HG02938 (cell line): ENCODE data around the gene THOP1.
A peak's percentile ranks its signal among the peaks of the same experiment; 100 is the strongest.
"Not testable (repeated sequence)": the region's sequence is repeated elsewhere in the genome, so short reads cannot be mapped to it uniquely, and the experiment has no call there.

Experiments
- ATAC-seq: cut with Tn5 transposase; IDR thresholded peaks from one replicate; pipeline ENCODE4 v1.9.1; 2021; ENCODE audit warnings: mild to moderate bottlenecking, moderate library complexity; ENCODE audit not compliant: unreplicated experiment

THOP1 gene

DNA sequence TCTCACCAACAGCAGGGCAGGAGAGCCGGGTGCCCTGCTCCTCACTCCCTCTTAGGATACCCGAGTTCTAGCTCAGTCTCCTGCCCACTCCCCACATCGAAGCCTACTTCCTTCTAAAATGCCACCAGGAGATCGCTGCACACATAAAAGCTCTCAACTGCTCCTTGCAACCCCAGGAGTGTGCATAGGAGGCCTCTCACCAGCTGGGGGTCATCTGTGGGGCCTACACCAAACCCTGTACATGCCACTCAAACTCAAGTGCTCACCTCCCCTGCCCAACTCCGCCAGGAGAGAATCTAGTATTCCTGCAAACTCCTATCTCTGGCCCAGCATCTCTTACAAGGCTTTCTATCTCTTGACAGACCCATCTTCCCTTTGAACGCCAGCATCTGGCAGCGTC is 5.0 kb upstream of the THOP1 start:
- ATAC-seq = no peak

DNA sequence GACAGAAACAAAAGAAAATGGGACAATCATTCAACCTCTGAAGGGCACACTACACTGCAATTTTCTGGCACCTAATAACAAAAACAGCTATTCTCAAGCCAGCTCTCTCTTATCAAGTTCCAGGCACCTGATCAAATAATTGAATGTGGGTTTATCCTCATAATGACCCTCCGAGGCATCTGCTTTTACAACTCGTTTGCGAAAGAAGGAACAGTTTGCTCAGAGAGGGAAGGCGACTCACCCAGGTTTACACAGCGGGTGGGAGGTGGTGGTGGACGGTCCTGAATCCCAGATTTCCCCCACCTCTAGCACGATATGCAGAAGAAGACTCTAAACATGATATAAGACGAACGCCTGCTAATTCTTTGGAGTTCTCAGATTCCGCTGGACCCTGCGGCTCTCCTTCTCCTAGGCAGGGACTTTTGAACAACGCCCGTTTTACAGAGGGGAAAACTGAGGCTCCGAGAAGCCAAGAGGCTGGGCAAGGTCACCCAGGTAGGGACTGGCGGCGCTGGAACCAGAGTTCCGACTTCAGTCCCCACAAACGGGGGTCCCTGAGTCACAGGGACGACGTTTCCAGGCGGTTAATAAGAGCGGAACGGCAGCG is 2.9 kb upstream of the THOP1 start:
- ATAC-seq = no peak

DNA sequence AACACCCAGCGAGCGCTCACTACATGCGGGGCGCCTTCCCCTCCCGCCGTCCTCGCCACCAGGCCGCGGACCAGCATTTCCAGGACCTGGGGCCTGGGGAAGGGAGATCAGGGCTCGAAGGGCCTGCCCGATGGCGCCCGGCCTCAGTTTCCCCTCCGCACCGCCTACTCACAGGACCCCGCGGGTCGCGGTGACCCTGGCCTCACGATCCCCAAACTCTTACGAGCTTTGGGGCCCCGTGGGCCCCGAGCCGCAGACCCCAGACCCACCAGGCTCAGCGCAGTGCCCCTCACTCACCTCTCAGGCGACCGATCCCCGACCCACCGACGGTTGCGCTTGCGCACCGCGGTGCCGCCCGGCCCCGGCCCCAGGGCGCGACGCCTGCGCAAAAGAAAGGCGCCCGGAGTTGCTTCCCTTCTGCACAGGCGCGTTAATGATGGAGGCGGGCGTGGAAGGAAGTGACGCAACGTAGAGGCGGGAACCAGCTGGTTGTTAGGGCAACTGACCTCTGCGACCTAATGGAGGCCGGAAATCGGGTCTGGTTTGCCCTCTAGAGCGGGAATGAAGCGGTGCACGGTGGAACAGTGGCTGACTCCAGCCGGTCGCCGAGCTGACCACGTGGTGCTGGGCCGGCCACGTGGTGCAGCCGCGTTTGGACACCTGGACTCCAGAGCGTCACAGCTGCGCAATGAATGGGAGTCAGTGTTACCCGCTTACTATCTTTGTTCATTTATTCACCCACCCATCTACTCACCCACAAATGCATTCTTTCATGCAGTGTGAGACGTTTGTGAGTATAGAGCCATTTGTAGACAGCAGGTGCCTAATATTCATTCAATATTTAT is 2.1 kb upstream of the THOP1 start, which contains the start of gene SGTA:
SGTA (minus strand) TSS at position 338 of the 845 bp plus-strand sequence. CDS start 14,205 bp downstream, outside the sequence.
- ATAC-seq = peak; percentile 74

DNA sequence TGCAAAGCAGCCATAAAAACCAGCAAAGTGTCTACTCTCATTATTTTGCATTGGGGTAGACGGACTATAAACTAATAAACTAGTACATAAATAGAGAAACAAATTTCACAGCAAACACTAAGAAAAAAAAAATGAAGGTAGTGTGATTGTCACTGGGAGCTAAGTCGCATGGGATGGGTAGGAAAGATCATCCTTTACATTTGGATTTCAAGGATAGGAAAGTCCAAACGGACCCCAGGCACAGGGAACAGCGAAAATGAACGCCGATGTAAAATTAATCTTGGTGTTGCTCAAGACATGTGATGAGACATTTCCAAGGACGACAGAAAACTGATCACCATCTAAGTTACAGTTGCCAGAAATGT is 1.5 kb upstream of the THOP1 start:
- ATAC-seq = no peak

DNA sequence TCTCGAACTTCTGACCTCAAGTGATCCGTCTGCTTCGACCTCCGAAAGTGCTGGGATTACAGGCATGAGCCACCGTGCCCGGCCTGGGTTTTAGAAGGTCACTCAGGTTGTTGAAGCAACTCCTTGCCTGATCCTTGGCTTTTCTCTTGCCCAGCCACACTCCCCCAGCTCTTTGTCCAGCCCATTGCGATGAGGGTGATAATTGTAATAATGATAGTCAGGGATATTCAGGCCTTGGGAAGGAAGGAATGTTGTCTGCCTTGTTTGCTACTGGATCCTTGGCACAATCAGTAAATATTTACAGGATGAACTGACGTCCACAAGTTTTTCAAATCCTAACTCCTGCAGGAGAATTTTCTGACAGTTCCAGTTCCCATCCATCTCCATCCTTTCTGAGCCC is 1.8 kb downstream of the THOP1 start:
- no peak for ATAC-seq

DNA sequence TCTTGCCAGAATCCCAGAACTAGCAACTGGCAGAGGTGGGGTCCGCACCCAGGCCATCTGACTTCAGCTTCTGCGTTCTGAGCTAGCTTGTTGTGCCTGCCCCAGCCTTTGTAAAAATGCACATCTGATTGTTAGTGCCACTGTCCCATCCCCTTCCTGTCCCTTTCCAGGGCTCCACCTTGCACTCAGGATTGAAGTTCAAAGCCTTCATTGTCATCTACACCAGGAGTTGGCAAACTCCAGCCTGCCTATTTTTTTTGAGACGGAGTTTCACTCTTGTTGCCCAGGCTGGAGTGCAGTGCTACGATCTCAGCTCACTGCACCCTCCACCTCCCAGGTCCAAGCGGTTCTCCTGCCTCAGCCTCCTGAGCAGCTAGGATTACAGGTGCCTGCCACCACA is 2.9 kb downstream of the THOP1 start:
- no peak for ATAC-seq

DNA sequence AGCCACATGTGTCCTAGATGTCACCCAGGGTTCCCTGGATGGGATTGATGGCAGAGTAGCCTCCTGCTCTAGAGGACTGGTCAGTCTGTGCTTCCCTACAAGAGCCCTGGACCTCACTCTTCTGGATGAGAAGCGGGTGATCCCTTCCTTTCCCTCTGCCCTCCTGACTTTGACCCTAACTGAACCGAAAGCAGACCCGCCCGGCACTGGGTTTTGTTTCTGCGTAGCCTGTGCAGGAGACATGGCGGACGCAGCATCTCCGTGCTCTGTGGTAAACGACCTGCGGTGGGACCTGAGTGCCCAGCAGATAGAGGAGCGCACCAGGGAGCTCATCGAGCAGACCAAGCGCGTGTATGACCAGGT is 4.9 kb downstream of the THOP1 start:
- no peak for ATAC-seq

DNA sequence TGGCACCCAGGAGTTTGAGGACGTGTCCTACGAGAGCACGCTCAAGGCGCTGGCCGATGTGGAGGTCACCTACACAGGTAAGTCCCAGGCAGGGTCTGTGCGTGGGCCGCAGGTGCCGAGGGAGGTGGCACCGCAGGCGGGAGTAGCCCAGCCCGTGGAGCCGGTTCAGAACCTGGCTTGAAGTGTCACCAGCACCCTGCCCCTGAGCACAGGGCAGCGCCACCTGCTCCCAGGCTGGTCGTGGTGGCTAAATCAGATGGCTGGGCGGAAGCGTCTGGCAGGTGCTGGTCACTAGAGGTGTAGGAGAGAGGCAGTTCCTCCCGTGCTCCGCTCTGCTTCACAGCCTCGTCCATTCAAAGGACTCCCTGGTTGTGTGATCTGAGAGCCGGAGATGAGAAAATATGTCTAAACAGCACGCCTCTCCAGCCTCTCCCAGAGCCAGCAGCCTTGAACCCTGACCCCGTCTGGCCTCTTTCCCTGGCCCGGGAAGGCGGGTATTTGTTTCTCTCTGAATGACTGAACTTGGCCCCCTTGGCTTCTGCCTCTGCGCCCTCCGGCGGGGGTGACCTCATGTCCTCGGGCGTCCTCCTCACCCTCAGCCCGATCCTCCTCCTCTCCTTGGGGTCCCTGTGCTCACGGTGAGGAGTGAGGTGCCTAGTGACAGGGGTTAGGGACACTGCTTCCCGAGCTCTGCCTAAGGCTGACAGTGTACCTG is 5.4 kb downstream of the THOP1 start:
- no peak for ATAC-seq

DNA sequence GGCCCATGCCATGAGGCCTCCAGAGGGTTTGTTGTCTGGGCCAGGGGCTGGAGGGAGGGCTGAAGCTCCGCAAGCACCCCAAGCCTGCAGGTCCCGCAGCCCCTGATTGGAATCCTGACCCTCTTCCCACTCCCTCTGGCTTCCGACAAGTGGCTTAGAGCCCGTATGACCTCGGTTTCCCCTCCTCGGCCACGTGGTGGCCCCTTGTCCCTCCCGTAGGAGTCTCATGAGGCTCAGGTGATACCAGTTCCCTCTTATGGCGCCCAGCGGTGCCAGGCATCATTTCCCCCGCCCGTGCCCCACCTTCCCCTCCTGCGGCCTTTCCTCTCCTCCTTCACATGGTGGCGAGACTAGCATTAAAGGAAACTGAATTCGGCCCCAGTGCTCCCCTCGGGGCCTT is 6.1 kb downstream of the THOP1 start:
- ATAC-seq = no peak

DNA sequence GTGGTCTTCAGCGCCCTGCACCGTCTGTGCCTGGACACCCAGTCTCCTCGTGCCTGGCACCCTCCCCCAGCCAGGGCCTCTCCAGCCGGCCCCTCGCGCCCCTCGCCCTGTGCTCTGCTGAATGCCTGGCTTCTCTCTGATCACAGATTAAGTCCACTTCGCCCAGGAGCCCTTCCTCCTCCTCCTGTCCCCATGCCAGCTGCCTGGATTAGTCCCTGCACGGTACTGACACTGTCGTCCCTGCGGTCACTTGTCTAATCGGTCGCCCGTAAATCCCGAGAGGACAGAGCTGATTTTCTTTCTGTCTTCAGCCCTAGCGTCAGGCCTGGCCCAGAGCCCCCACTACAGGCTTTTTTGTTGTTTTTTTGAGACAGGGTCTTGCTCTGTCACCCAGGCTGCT is 6.6 kb downstream of the THOP1 start:
- ATAC-seq = no peak

DNA sequence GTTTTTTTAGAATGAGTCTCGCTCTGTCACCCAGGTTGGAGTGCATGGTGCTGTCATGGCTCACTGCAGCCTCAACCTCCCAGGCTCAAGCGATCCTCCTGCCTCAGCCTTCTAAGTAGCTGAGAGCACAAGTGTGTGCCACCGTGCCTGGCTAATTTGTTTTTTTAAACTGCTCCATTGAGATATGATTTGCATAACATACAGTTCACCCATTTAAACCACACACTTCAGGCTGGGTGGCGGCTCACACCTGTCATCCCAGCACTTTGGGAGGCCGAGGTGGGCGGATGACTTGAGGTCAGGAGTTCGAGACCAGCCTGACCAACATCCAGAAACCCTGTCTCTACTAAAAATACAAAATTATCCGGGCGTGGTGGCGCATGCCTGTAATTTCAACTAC is 7.4 kb downstream of the THOP1 start:
- not testable (repeated sequence) for ATAC-seq

DNA sequence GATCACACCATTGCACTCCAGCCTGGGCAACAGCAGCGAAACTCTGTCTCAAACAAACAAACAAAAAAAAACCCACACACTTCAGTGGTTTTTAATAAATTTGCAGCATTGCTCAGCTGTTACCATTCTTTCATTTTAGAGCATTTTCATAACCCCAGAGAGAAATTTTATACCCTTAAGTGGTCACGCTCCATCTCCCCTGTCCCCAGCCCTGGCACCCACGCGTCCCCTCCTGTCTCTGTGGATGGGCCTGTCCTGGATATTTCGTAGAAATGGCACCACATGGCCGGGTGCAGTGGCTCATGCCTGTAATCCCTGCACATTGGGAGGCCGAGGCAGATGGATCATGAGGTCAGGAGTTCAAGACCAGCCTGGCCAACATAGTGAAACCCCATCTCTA is 7.8 kb downstream of the THOP1 start:
- no peak for ATAC-seq

DNA sequence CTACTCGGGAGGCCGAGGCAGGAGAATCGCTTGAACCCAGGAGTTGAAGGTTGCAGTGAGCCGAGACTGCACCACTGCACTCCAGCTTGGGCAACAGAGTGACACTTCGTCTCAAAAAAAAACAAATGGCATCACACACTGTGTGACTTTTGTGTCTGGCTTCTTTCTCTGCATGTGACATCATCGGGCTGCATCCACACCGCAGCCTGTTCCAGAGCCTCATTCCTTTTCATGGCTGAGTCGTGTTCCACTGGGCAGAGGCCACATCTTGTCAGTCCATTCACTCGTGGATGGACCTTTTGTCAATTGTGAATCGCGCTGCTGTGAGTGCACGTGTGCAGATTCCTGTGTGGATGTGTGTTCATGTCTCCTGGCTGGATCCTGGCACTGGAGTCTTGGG is 8.3 kb downstream of the THOP1 start:
- ATAC-seq = no peak

DNA sequence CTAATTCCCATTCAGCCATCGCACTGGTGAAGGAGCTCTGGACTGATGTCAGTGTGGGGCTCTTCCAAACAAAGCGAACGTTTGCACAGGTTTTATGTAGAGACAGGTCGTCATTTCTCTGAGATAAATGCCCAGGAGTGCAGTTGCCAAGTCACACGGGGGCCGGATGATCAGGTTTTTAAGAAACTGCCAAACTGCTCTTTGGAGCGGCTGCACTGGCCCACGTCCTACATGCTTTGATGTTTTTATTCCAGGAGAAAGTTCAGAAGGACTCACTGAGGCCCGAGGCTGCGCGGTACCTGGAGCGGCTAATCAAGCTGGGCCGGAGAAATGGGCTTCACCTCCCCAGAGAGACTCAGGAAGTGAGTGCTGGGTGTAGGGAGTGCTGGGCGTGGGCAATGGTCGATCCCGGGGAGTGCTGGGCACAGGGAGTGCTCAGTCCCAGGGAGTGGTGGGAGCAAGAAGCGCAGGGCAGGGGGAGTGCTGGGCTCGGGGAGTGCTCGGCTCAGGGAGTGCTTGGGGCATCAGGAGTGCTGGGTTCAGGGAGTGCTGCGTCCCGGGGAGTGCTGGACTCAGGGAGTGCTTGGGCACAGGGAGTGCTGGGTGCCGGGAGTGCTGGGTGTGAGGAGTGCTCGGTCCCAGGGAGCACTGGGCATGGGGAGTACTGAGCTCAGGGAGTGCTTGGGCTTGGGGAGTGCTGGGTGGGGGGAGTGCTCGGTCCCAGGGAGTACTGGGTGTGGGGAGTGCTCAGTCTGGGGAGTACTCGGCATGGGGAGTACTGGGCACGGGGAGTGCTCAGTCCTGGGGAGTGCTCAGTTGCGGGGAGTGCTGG is 10.7 kb downstream of the THOP1 start:
- no peak for ATAC-seq

DNA sequence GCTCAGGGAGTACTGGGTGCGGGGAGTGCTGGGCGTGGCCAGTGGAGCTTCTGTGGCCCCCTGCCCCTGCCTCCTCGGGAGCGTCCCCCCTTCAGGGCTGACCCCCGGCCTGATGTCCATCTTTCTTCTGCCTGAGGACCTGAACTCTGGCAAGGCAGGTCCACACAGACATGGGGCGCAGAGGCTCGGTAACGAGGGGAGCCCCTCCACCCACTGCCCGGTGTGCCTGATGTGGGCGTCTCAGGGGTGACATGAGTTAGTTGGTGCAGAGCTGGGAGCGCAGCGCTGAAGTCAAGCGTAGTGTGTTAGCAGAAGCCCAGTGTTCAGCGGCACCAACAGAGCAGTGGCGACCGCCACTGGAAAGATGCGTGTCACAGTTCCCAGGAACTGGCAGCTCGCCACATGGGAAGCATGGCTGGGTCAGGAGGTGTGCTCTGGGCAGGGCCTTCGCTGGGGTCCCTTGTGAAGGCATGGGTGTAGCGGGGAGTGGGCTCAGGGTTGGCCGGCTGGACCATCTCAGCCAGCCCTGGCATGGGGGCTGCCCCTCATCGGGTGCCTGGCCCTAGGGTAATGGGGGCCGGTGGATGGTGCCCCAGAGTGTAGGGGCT is 11.5 kb downstream of the THOP1 start:
- ATAC-seq = no peak

DNA sequence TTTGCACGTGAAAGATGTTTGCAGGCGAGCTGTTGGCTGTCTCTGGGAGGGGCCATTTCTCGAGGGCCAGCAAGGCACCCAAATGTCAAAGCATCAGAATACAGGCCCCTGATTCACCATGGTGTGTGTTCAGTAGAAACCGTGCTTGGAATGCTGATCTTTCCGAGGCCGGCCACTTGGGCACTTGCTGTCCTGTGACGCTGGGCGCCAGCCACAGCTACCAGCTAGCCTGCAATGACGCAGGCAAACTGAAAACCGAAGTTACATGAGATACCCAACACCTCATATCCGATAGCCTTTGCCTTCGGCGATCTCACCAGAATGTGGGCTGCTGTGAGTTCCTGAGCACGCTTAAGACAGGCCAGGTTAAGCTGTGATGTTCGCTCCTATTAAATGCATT is 12.0 kb downstream of the THOP1 start:
- no peak for ATAC-seq

DNA sequence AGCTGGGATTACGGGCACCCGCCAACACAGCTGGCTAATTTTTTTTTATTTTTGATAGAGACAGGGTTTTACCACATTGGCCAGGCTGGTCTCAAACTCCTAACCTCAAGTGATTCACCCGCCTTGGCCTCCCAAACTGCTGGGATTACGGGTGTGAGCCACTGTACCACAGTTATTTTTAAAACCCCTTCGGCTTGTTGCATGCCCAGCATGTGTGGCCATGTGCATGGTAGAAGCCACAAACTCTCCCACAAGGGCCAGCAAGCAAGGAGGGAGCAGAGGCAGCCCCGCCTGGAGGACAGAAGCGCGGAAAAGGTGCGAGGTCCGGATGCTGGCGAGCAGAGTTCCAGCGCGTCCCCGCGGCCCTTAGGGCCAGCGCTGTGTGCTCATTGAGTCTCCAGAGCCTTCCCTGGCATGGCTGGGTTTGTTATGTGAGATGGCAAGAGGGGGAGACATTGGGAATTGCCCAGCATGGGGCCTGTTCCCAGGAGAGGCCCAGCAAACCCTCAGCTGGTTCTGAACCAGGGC is 12.9 kb downstream of the THOP1 start:
- no peak for ATAC-seq

DNA sequence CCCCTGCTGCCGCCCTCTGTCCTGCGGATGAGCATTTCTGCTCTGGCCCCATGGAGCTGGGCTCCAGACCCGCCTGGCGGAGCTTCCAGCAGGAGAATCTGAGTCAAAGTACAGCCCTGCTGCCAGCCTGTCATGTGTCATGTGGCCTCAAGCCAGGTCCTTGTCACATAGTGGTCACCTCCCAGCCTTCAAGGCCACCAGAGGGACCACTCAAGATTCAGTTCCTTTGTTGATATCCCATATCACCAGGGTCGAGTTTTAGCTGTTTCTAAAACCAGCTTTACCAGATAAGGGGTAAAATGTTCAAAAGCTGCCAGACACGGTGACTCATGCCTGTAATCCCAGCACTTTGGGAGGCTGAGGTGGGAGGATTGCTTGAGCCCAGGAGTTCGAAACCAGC is 13.4 kb downstream of the THOP1 start:
- no peak for ATAC-seq

DNA sequence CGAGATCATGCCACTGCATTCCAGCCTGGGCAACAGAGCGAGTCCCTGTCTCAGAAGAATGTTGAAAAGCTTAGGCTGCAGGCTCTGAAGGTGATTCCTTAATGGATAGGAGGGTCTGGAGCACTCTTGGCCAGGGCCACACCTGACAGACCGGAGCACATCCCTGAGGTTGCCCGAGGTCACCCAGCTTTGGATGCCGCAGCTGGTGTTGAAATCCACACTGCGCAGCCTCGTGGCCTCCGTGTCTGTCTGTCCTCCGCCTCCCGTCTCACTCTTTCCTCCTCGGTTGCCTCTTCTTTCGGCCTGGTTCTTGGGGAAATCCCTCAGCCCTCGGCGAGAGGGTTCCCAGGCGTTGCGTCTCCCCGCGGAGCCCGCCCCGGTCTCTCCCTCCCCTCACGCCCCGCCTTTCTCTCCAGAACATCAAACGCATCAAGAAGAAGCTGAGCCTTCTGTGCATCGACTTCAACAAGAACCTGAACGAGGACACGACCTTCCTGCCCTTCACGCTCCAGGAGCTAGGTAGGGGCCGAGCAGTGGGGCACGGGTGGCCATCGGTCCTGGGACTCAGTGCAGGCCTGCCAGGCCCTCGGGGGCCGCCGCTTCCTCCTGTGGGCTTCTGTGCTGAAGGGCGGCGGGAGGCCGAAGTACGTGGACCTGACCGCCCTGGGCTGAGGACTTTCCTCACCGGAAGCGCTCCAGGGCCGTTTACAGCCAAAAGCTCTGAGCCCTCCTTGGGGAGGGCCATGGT is 14.1 kb downstream of the THOP1 start:
- no peak for ATAC-seq

DNA sequence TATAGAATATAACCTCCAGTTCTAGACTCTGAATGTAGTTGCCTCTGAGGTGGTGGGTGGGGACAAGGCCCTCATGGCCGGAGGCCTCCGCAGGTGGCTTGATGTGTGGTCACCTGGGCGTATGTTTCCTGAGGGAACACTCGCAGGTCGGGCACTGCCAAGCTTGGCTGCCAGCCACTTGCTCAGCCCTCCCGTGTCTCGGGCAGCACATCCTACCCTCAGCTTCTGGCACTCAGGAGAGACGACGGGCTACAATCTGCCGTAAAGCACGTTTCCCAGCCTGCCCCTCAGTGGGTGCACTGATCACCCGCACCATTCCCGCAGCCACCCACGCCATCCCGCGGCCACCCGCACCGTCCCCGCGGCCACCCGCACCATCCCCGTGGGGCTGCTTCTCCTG is 15.2 kb downstream of the THOP1 start:
- ATAC-seq = no peak
